ENCODE measurements around the gene PHF21A.
A peak's percentile ranks its signal among the peaks of the same experiment; 100 is the strongest.

PHF21A gene

DNA sequence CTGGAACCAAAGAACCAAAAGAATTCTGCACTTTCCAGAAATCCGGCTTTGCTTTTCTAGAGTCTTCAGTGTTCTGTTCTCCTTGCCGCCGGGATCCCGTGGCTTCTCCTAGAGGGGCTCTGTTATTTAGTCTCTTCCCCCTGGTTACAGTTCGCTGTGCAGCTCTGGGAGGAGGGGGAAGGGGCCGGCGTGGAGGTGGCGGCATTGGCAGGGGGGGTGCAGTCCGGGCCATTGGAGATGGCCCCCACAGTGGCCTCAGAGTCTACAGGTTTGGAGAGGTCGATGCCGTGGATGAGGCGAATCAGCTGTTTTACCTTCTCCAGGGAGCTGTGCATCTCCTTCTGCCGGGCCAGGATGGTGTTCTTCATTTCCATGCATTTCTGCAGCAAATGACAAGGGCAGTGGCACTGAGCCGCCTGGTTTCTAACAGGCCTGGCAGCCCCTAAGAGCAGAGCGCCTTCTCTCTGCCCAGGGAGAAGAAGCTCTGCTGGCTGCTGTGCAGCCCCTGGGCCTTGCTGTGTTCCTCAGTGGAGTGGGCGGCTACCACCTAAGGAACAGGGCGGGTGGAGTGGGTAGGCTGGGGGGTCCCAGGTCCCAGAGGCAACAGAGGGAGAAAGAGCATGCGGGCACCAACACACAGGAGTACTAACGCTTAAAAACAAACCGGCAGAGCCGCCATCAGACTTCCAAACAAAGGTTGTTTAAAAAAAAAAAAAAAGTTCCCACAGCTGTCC is 187.2 kb downstream of the PHF21A start:
- DNase-seq (ENCODE audit: low spot score), result no peak

DNA sequence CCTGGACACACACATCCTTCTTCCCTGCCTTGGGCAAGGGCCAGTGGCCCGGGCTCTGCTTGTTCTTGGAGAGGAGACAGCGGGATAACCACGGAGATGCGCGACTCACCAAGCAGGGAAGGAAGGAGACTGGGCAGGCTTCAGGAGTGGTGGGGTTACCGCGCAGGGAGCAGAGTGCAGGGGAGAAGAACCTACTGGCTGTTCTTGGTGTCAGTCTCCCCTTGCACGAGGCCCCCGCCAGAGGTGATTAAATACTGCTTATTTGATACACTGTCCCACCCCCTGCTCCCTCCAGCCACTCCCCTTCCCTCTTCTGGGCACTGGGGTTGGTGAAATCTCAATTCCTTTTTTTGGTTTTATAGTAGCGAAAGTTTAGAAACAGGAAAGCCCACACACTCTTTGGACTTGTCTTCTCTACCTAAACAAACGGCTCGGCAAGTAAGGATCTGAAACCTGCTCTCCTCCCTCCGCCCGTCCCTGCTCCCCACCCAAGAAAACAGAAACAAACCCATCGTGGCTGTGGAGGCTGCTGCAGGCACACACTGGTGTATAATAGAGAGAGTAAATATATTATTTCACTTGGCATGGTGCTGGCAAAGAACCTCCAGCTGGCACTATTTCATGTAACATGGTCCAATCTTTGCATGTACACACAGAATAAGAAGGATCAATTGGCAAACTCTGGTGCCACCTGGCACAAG is 188.0 kb downstream of the PHF21A start:
- no peak for DNase-seq (ENCODE audit: low spot score)

DNA sequence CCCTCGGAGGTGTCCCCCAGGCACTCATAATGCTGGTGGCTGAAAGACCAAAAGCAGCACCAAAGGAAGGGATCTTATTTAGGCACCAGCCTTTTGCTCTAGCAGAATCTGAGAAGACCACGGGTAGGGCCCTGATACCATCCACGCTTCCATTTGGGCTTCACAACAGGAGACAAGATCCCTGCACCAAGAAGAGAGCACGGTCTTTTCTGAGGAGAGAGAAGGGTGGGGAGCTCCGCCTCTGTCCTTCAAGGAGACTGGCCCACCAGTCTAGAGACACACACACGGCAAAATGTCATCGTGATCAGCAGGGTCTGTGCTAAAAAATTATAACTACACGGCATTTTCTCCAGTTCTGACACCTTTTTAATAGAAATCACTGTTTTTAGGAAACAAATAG is 189.0 kb downstream of the PHF21A start:
- DNase-seq (ENCODE audit: low spot score), result no peak

DNA sequence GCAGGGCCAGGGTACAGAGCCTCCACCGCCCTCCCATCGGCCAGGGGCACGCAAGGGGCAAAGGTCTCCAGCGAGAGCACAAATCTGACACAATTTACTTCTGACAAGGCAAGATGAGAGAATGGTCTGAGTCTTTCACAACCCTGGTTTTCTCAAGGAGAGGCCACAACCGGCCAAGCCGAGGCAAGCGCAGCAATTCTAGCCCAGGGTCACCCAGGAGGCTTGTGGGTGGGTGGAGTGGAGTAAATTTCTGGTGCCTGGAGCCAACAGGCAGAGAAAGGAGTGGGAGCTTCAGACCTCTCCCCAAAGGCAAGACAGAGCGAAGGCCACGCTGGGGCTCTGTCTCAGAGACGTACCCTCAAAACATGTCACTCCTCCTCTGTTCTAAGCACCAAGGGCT is 189.5 kb downstream of the PHF21A start:
- no peak for DNase-seq (ENCODE audit: low spot score)

DNA sequence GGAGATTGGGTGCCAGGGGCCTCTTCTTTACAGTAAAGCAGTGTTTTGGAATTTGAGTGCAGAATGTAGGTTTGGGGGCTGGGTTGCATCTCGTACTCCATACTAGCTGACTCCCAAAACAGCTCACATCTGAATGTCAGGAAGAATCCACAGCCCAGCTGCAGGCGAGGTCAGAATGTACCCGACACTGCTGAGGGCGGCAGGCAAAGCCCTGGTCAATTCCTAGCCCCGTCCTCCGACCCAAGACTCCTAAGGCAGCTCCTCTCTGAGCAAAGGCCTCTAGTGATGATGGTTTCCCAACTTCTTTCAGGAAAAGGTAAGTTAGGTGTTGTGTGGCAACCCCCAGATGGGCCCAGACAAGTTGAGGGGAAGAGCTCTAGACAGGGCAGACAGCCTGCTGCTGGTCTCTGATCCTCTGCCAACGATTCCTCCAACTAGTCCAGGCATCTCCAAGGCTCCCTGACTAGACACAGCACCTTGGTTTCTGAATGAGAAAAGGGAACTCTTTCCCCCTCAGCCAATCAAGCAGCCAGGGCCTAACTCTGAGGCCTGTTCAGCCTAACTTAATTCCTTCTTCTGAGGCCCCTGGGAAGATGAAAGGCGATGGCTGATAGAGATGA is 190.2 kb downstream of the PHF21A start:
- DNase-seq (ENCODE audit: low spot score), result no peak

DNA sequence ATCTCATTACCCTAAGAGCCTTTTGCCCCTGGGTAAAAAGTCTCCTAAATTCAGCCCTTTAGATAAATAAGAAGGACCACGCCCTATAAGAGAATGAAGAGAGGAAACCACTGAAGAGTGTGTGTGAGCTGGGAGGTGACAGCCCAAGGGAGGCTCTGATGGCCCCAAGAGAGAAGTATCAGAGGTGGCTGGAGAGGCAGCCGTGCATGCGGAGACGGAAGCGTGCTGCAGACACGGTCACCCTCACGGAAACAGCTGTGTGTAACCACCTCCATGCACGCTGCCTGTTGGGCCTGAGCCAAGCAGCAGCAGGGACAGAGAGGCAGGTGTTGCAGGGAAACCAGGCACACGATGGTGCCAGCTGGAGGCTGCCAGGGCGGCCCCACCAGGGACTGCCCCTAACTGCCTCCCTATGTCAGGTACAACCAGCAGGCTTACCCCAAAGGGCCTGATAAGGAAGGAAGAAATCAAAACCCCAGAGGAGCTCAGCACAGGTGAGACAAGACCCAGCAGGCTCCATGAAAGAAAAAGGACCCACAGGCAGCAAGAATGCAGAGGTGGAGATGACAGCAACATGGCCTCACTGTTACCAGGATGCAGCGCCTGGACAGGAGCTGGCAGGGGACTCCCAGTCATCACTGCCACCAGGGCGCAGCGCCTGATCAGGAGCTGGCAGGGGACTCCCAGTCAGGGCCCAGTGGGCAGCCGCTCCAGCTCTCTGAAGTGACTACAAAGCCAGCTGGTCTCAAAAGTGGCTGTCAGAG is 191.0 kb downstream of the PHF21A start:
- DNase-seq (ENCODE audit: low spot score), result no peak

DNA sequence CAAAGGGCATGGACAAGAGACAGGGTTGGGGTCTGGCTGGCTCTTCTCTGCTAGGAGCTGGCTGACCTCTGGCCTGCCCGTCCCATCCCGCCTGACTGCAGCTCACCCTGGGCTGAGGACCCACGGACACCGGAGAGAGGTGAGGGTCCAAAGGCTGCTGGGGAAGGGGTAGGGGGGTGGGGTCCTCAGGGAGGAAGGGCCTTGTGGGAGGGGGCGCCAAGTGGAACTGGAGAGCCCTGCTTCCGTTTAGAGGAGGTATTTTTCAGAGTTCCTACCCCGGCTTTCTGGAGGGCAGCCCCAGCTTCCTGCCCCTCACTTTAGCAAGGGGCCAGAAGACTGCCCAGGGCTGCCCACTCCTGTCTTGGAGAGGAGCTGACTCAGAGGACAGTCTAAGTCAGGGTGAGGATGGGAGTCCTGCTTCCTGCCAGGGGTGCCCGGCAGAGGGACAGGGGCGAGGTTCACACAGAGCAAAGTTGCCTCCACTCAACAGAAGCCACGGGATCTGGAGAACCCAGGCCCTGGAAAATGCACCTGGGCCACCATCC is 191.7 kb downstream of the PHF21A start:
- no peak for DNase-seq (ENCODE audit: low spot score)

DNA sequence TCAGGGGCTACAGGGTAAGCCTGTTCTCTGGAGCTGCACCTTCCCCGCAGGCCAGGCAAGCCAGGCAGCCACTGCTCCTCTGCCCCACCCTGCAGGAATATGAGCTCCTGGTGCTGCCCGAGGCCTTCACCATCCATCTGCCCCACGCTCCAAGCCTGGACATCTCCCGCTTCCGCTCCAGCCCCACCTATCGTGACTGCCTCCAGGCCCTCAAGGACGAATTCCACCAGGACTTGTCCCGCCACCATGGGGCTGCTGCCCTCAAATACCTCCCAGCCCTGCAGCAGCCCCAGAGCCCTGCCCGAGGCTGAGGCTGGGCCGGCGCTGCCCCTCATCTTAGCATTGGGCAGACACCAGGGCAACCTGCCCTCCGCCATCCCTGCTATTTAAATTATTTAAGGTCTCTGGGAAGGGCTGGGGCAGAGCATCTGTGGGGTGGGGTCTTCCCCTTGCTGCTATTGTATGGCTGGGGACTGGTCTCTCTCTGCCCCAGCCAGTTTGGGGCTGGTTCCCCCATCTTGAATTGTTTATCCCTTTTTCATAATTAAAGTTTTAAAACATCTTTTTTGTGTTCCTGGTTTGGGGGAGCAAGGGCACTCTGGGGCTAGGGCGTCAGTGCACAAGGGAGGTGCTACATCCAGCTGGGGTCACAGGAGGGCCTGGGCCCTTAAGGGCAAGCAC is 192.6 kb downstream of the PHF21A start:
- no peak for DNase-seq (ENCODE audit: low spot score)

DNA sequence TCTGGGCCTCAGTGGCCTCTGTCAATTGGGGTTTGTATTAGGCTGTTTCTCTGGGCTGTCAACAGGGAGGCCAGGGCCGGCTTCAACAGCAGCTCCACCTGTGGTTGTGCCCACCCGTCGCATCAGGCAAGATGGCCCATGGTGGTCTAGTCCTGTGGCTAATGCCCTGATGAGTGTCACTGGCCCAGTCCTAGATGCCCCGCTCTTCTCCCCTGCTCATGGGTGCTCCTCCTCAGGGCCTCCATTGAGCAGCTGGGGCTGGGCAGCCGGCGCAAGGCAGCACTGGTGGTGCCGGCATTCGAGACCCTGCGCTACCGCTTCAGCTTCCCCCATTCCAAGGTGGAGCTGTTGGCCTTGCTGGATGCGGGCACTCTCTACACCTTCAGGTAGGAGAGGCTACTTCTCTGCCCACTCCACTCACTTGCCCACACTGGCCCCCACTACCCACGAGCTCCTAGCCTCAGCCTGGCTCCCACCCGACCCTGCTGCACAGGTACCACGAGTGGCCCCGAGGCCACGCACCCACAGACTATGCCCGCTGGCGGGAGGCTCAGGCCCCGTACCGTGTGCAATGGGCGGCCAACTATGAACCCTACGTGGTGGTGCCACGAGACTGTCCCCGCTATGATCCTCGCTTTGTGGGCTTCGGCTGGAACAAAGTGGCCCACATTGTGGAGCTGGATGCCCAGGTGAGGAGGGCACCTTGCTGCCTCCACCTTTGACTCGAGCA is 193.4 kb downstream of the PHF21A start:
- no peak for DNase-seq (ENCODE audit: low spot score)

DNA sequence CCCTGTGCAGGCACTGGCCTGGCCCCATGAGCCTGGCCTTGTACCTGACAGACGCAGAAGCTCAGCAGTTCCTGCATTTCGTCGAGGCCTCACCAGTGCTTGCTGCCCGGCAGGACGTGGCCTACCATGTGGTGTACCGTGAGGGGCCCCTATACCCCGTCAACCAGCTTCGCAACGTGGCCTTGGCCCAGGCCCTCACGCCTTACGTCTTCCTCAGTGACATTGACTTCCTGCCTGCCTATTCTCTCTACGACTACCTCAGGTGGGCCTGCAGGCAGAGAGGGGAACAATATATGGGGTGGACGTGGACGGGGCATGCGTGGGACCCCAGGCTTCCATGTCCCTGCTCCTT is 193.9 kb downstream of the PHF21A start:
- DNase-seq (ENCODE audit: low spot score), result no peak

DNA sequence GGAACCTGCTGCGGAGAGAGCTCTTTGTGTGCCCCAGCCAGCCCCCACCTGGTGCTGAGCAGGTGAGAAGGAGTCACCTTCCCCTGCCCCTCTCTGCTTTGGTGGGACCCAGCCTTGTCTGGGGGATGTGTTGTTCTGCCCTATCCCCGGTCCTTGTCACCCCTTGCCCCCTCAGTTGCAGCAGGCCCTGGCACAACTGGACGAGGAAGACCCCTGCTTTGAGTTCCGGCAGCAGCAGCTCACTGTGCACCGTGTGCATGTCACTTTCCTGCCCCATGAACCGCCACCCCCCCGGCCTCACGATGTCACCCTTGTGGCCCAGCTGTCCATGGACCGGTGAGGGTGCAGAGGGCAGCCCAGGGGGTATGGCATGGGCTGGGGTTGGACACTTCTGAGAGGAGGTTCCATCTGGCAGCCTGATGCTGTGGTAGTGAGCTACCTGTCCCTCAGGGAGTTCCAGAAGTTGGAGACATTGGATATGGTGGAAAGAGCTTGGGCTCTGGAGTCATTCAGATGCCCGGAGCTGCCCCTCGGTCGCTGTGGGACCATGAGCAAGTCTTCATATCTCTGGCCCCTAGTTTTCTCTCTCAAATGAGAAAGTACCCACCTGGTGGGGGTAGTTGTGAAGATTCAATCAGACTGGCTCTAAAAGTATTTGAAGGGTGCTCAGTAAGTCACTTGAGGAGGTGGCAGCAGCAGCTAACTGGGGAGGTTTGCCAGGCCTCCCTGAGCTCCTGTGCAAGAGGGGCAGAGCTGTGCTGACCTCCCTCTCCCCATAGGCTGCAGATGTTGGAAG is 194.5 kb downstream of the PHF21A start:
- DNase-seq (ENCODE audit: low spot score), result no peak

DNA sequence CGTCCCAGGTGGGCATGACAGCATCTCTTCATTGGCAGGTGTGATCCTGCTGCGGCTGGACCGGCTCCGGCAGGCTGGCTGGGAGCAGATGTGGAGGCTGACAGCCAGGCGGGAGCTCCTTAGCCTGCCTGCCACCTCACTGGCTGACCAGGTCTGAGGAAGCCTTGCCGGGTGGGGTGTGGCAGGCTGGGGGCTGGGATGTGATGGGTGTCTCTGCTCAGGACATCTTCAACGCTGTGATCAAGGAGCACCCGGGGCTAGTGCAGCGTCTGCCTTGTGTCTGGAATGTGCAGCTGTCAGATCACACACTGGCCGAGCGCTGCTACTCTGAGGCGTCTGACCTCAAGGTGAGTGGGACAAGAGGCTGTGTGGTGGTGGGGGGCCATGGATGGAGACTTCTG is 195.3 kb downstream of the PHF21A start:
- no peak for DNase-seq (ENCODE audit: low spot score)

DNA sequence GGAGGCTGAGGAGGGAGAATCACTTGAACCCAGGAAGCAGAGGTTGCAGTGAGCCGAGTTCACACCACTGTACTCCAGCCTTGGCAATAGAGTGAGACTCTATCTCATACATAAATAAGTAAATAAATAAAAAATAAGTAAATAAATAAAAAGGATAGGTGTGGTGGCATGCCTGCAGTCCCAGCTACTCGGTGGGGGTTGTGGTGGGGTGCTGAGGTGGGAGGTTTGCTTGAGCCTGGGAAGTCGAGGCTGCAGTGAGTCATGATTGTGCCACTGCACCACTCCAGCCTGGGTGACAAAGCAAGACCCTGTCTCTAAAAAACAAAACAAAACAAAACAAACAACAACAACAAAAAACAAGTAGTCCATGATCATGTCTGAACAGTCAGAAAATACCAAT is 195.7 kb downstream of the PHF21A start:
- no peak for DNase-seq (ENCODE audit: low spot score)

DNA sequence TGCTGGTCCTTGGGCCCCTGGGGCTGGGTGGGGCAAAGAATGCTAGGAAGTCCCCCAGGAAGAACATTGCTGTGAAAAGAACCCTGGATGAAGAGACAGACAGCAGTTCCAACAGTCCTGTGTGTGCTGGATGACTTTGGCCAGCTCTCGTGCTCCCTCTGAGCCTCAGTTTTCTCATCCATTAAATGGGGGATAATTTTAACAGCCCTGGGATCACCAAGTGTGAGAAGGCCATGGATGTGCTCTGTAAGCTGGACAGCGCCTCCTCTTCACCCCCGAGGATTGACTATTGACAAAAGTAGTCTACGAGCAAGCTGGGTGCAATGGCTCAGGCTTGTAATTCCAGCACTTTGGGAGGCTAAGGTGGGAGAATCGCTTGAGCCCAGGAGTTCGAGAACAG is 196.3 kb downstream of the PHF21A start:
- no peak for DNase-seq (ENCODE audit: low spot score)

DNA sequence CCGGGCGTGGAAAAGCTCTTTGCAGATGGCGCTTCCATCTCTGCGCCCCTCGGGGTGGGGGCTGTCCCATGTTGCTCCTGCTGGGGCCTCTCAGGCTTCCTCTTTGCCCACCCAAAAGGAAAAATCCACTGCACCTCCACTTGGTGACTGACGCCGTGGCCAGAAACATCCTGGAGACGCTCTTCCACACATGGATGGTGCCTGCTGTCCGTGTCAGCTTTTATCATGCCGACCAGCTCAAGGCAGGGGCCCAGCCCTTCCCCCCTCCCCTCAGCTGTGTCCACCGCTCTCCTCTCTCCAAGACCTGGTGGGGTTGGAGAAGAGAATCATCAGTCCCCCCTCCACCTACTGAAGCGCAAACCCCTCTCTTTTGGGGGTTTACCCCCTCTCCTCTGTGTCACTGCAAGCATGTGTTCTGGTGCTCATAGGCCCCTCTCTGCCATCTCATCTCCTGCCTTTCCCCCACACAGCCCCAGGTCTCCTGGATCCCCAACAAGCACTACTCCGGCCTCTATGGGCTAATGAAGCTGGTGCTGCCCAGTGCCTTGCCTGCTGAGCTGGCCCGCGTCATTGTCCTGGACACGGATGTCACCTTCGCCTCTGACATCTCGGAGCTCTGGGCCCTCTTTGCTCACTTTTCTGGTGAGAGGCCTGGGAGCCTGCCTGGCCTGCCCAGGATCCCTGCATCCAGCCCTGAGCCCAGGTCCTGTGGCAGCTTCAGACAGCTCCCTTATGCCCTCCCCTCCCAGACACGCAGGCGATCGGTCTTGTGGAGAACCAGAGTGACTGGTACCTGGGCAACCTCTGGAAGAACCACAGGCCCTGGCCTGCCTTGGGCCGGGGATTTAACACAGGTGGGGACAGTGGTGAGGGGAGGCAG is 197.0 kb downstream of the PHF21A start:
- no peak for DNase-seq (ENCODE audit: low spot score)

DNA sequence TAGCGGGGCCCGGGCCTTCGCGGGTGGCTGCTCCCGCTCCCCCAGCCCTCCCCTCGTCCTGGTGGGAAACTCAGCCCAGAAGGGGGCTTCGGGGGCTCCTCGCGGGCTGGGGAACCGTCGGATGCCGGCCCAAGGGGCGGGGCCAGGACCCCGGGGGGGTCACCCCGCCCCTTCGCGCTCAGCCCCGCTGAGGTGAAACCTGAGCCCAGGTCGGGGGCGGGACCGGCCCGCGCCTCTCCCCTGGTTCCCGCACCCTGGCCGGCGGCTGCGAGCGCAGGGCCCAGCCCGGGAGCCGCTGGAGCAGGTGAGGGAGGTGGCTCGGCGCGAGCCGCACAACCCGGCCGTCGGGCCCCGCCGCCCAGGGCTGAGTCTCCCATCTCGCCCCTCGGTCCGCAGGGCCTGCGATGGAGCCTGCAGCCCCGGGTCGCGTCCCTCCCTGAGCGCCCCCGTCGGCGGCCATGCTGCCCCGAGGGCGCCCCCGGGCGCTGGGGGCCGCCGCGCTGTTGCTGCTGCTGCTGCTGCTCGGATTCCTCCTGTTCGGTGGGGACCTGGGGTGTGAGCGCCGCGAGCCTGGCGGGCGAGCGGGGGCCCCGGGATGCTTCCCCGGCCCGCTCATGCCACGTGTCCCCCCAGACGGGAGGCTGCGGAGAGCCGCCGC is 198.7 kb downstream of the PHF21A start, which contains the start of gene LARGE2:
TSS of gene LARGE2 (plus strand) at position 232 of the 658 bp plus-strand sequence. CDS start at position 459, 227 bp downstream.
- peak; percentile 77 for DNase-seq (ENCODE audit: low spot score)

DNA sequence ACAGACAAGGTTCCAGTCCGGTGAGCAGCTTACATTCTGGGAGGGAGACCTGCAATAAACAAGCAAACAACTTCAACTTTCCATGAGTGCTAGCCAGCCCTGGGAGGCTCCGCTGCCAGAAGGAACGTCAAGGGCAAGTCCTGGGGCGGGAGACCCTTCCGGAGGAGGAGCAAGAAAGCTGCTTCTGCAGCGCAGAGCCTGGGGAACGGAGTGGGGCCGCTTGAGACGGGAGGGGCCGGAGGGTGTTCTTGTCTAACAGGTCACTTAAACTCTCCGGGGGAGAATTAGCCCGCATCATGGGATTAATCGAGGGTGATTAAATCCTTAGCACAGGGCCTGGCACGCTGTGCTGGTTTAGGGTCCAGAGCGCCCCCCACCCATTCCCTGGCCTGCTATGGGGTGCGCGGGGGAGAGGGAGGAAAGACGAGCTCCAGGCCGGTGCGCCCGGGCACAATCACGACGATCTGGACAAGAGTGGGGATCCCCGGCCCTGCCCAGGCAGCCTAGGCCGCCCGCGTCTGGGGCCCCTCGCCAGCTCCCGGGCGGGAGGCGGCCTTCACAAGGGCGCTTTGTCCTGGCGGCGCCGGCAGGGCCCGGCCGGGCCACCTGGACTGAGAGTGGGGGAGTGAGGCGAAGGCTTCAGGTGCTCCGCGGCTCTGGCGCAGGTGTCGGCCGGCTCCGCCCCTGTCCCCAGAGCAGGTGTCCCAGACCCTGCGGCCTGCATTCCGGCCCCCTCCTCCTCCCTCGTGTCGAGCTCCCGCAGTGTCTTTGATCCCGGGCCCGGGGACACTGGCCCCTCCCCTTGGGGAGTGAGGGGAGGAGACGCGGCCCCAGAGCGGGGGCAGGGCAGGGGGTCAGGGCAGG is 199.5 kb downstream of the PHF21A start:
- DNase-seq (ENCODE audit: low spot score), result no peak

Measured in D341Med (cell line).